ENCODE data around the gene PARP16.

GRCh38 chr15:65310431-65311137 lies 23.9 kb upstream of the PARP16 start:
- TF ChIP-seq CTCF (IDR thresholded peaks at IDR 0.05 in 8 of 11, conservative IDR thresholded peaks at IDR 0.05 in 3 of 11): no peak
- no peak for TF ChIP-seq POLR2A (IDR thresholded peaks at IDR 0.05)
